Suprapubic skin (tissue), 4 donors: ENCODE measurements around the gene OPHN1.

Experiments
- CTCF ChIP-seq, 2 donors: fragments of 200-600 bp in 1 of 2; fragments of 450-650 bp in 1 of 2; sonication (generic) in 1 of 2; IDR thresholded peaks; one replicate each; pipeline ENCODE4 v1.5.1; 2016 to 2019; ENCODE audit warnings: antibody characterized with exemption in 2 of 2, mild to moderate bottlenecking in 1 of 2, moderate library complexity in 1 of 2
- EP300 ChIP-seq: sonication (generic); formaldehyde crosslinking; IDR thresholded peaks from one replicate; pipeline ENCODE4 v1.6.1; 2017; ENCODE audit warnings: antibody characterized with exemption
- POLR2A ChIP-seq, 2 donors: fragments of 450-650 bp; IDR thresholded peaks; one replicate each; pipeline ENCODE4 v1.6.1; 2017; ENCODE audit warnings: antibody characterized with exemption in 2 of 2, mild to moderate bottlenecking in 2 of 2, moderate library complexity in 2 of 2
- POLR2AphosphoS5 ChIP-seq, 3 donors: sonication (generic); formaldehyde crosslinking; IDR thresholded peaks; one replicate each; pipeline ENCODE4 v1.6.1; 2017; ENCODE audit warnings: antibody characterized with exemption in 3 of 3

- no peak for TF ChIP-seq CTCF (IDR thresholded peaks at IDR 0.05)
- TF ChIP-seq POLR2A (IDR thresholded peaks at IDR 0.05) = no peak
- no peak for TF ChIP-seq EP300
- TF ChIP-seq POLR2AphosphoS5 (IDR thresholded peaks at IDR 0.05) = no peak
These were observed 434.8 kb downstream of the OPHN1 start for GRCh38 chrX:67998540-67998939.
